Esophagus squamous epithelium (tissue), 5 donors: ENCODE measurements around the gene PIGA. TPM values are rescaled to one million over a fixed set of nuclear protein-coding genes. Genes with fewer than 3 reads are reported as not detected.
"Not testable (repeated sequence)": the region's sequence is repeated elsewhere in the genome, so short reads cannot be mapped to it uniquely, and the experiment has no call there.

Source experiments
- DNase-seq: peaks from one replicate; lab custom pipeline; 2025; lab: John Stamatoyannopoulos, UW
- H3K27ac ChIP-seq, 4 donors: fragments of 200-600 bp; sonication (generic); one replicate each; pipeline ENCODE4 v1.5.1; 2016 to 2019; ENCODE audit warnings: mild to moderate bottlenecking in 1 of 4
- H3K27me3 ChIP-seq, 4 donors: fragments of 200-600 bp; sonication (generic); 1 replicate in 3 of 4; 2 replicates in 1 of 4; pipeline versions ENCODE4 v1.5.1 to v1.6.0; 2017 to 2021; ENCODE audit warnings: antibody characterized with exemption in 1 of 4
- H3K36me3 ChIP-seq, 3 donors: fragments of 200-600 bp; sonication (generic); one replicate each; pipeline ENCODE4 v1.5.1; 2016 to 2019
- H3K4me1 ChIP-seq, 3 donors: fragments of 200-600 bp; sonication (generic); one replicate each; pipeline ENCODE4 v1.5.1; 2017 to 2019
- H3K4me3 ChIP-seq, 4 donors: fragments of 200-600 bp; sonication (generic); 1 replicate in 3 of 4; 2 replicates in 1 of 4; pipeline ENCODE4 v1.5.1; 2016 to 2019; ENCODE audit warnings: mild to moderate bottlenecking in 2 of 4, moderate library complexity in 1 of 4
- H3K9me3 ChIP-seq, 3 donors: fragments of 200-600 bp; sonication (generic); one replicate each; pipeline ENCODE4 v1.5.1; 2016 to 2019
- POLR2A ChIP-seq, 4 donors: fragments of 450-650 bp; IDR thresholded peaks; one replicate each; pipeline ENCODE4 v1.6.1; 2017; ENCODE audit warnings: antibody characterized with exemption in 4 of 4, mild to moderate bottlenecking in 4 of 4, moderate library complexity in 3 of 4
- WGBS, 2 donors: methylation state at CpG; one replicate each; pipeline ENCODE4 v1.1.5; 2018; 5-methylcytosine and 5-hydroxymethylcytosine counted together
- intact Hi-C: fragments of 100-400 bp; cut with DNase I; formaldehyde crosslinking; loops from one replicate; pipeline ENCODE4 v1.15.0; 2022
- total RNA-seq, 4 donors: library from RNA; depleted of rRNA; stranded (reverse); fragments of >200 nt; gene quantifications; one replicate each; pipeline ENCODE4 v1.1.0, GENCODE V29; 2016
- TF ChIP-seq, protein P1 (sequence below), 6 experiments: fragments of 450-650 bp in 4 of 6; fragments of 200-600 bp in 2 of 6; sonication (generic) in 2 of 6; IDR thresholded peaks; one replicate each; pipeline ENCODE4 v1.5.1; 2016 to 2019; ENCODE audit warnings: antibody characterized with exemption in 6 of 6, mild to moderate bottlenecking in 4 of 6, moderate library complexity in 4 of 6
- donor health status: DM: yes; HTN: yes; CAD: no.

Gene PIGA
- total RNA-seq, 4 donors from 2014 or later, result 10.0 to 22.5 (median 12.6) TPM

DNA sequence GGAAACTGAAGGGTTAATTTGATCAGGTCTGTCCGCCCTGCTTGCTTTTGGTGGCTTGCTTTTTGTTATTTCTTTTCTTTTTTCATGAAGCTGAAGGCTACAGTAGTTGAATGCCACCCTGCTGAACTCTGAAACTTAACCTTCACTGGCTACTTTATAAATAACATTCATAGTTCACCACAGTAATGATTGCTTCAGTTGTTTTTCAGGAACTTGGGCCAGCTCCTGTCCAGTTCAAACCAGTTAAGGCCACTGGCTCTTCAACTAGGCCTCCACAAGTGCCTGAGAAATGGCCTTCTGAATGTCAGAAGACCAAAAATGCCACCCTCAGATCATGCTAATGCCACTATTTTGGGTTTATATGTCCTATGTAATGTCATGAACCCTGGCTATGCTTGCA, 57.7 kb downstream of the PIGA start:
- TF ChIP-seq POLR2A (IDR thresholded peaks at IDR 0.05), result no peak
- TF ChIP-seq, protein P1, sequence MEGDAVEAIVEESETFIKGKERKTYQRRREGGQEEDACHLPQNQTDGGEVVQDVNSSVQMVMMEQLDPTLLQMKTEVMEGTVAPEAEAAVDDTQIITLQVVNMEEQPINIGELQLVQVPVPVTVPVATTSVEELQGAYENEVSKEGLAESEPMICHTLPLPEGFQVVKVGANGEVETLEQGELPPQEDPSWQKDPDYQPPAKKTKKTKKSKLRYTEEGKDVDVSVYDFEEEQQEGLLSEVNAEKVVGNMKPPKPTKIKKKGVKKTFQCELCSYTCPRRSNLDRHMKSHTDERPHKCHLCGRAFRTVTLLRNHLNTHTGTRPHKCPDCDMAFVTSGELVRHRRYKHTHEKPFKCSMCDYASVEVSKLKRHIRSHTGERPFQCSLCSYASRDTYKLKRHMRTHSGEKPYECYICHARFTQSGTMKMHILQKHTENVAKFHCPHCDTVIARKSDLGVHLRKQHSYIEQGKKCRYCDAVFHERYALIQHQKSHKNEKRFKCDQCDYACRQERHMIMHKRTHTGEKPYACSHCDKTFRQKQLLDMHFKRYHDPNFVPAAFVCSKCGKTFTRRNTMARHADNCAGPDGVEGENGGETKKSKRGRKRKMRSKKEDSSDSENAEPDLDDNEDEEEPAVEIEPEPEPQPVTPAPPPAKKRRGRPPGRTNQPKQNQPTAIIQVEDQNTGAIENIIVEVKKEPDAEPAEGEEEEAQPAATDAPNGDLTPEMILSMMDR (IDR thresholded peaks at IDR 0.05), result no peak
- Histone ChIP-seq H3K27ac (no peak overlapping the region), H3K4me1 (no peaks in the 10 kb centered on the region), H3K9me3 (no peaks in the 10 kb centered on the region), H3K27me3 (no peaks in the 10 kb centered on the region), H3K4me3 (no peak overlapping the region), H3K36me3 (no peaks in the 10 kb centered on the region)
- no peak for DNase-seq
- intact Hi-C loops, result no loop called here
- 32 to 83% methylated on average over 1 of the region's 1 CpG for WGBS, 2 donors

DNA sequence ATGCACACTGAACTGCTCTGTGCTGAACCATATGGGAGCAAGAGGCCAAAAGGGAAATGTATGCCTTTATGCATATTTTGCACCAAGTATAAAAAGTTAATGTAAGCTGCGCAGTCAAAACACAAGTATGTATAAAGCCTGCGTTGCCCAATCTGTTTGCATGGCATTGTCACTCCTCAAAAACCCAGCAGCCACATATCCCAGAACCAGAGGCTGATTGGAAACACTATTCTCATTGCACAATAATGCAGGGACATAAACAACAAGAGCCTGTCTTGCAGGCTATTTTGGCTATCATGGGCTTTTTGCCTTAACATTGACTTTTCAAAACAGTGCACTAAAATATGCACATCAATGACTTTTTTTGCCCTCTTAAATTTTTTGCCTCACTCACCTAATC, 60.4 kb downstream of the PIGA start:
- peaks cover 0 to 6% (median 0%) of the 10 kb centered on the region in 3 donors for H3K4me1 ChIP-seq
- DNase-seq, result no peak
- 83% methylated on average over 2 of the region's 2 CpGs; no CpG with 5 or more reads in 1 of the 2 donors for WGBS, 2 donors
- H3K27ac ChIP-seq, result no peak overlapping the region
- no peaks in the 10 kb centered on the region for H3K9me3 ChIP-seq
- no peak overlapping the region for H3K4me3 ChIP-seq
- intact Hi-C loops, result no loop called here
- H3K36me3 ChIP-seq, result no peaks in the 10 kb centered on the region
- no peaks in the 10 kb centered on the region for H3K27me3 ChIP-seq
- TF ChIP-seq, protein P1 (IDR thresholded peaks at IDR 0.05), result no peak
- TF ChIP-seq POLR2A (IDR thresholded peaks at IDR 0.05), result no peak

DNA sequence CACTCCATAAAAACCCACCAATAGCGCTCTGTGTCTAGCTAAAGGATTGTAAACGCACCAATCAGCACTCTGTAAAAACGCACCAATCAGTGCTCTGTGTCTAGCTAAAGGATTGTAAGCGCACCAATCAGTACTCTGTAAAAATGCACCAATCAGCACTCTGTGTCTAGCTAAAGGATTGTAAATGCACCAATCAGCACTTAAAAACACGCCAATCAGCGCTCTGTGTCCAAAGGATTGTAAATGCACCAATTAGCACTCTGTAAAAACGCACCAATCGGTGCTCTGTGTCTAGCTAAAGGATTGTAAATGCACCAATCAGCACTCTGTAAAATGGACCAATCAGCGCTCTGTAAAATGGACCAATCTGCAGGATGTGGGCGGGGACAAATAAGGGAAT, 62.0 kb downstream of the PIGA start:
- H3K27ac ChIP-seq, H3K9me3 ChIP-seq, H3K36me3 ChIP-seq, H3K27me3 ChIP-seq, intact Hi-C loops, DNase-seq, H3K4me3 ChIP-seq: not testable (repeated sequence)
- WGBS, 2 donors, result 82 to 97% methylated on average over 6 to 10 of the region's 10 CpGs
- H3K4me1 ChIP-seq, result peaks cover 0 to 19% (median 3%) of the 10 kb centered on the region in 3 donors

DNA sequence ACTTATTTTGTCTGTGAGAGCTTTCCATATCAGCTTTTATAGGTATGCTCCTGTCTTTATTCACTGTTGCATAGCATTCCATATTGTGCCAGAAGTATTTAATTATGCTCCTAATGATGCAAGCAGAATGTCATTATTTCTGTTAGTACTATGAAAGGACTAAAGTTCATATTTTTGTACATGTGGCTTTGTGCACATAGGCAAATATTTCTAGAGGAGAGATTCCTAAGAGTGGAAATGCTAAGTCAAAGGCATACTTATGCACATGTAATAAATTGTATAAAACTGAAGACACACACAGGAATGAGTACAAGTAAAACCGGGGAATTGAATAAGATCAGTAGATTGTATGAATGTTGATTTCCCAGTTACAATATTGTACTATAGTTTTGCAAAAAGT, 63.6 kb downstream of the PIGA start:
- TF ChIP-seq, protein P1 (IDR thresholded peaks at IDR 0.05), result no peak
- TF ChIP-seq POLR2A (IDR thresholded peaks at IDR 0.05), result no peak
- H3K27ac ChIP-seq, result no peak overlapping the region
- no peaks in the 10 kb centered on the region for H3K27me3 ChIP-seq
- H3K4me1 ChIP-seq, result peaks cover 0 to 19% (median 3%) of the 10 kb centered on the region in 3 donors
- DNase-seq, result no peak
- no peak overlapping the region for H3K4me3 ChIP-seq
- H3K36me3 ChIP-seq, result no peaks in the 10 kb centered on the region
- intact Hi-C loops, result no loop called here
- 57 to 83% methylated on average over 1 of the region's 1 CpG for WGBS, 2 donors
- H3K9me3 ChIP-seq, result no peaks in the 10 kb centered on the region

DNA sequence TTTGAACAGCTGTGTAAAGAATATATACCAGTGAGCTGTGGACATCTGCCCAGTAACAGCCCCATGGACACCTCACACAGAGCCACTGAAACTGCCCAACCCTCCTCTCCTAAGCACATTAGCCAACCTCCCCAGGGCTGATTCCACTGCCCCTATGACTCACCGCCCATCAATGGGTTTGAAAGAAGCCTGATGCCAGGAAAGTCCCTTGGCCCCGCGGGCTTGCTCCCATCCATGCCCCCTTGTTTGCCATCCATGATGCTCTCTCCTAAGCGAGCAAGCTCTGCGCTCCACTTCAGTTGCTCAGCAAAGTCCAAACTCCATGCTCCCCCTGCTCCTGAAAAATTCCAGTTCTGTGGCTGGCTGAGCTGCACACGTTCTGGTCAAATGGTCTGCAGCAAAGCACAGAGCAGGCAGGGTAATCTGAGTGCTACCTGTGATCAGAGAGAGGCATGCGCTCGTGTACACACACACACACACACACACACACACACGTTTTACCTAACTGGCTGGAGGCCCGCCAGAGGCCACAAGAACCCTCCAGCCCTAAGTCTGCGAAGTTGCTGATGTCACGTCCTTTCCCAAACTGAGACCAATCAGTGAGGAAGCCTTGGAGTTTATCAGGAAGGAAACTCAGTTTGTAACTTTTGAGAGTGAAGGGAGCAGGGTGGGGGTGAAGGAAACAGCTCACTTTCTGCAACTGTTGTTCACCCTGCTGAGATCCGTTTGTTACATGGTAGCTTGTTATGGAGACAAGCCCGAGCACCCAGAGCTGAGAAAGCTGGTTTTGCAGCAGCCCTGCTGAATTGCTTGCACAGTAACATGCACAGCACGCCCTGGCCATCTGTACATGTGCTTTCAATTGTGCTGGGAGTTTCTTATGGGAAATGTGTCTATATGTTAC, 65.5 kb downstream of the PIGA start, which contains the start of gene ASB9:
ASB9 (minus strand) TSS at position 466 of the 904 bp plus-strand sequence; CDS start at position 257, 209 bp downstream.
- H3K9me3 ChIP-seq, result no peaks in the 10 kb centered on the region
- peak within 1 kb of the TSS in 2 of 4 donors; percentile 19 to 45 for H3K4me3 ChIP-seq
- intact Hi-C loops, result no loop called here
- TF ChIP-seq POLR2A (IDR thresholded peaks at IDR 0.05), result no peak
- TF ChIP-seq, protein P1 (IDR thresholded peaks at IDR 0.05), result no peak
- peak within 1 kb of the TSS in 2 of 4 donors; percentile 50 to 63 for H3K27ac ChIP-seq
- DNase-seq, result no peak
- peaks cover 0 to 19% (median 3%) of the 10 kb centered on the region in 3 donors for H3K4me1 ChIP-seq
- no peaks in the 10 kb centered on the region for H3K36me3 ChIP-seq
- H3K27me3 ChIP-seq, result no peaks in the 10 kb centered on the region
- 4 to 30% methylated on average over 7 to 10 of the region's 15 CpGs for WGBS, 2 donors

Other genes starting within 250 kb of the PIGA start
- 1 to 10 TPM in 3 of 4 donors, under 1 TPM in 1; 0.15 to 3.4 (median 1.3) TPM for gene ASB9, start 65.4 kb downstream of the PIGA start, total RNA-seq
- gene ASB11, start 19.9 kb downstream of the PIGA start, total RNA-seq, result not detected
- 1 to 10 TPM in 1 of 4 donors, under 1 TPM in 3; 0.13 to 1.1 (median 0.48) TPM for gene VEGFD, start 48.9 kb upstream of the PIGA start, total RNA-seq
- 10 to 100 TPM; 22.1 to 56.3 (median 32.5) TPM for gene PIR, start 157.8 kb upstream of the PIGA start, total RNA-seq
- gene BMX, start 165.3 kb upstream of the PIGA start, total RNA-seq, result 1 to 10 TPM in 2 of 4 donors, under 1 TPM in 1, not detected in 1; 0.79 to 2.5 (median 1.2) TPM